Nephron progenitor cell (in vitro differentiated cells): ENCODE results near the gene ZNF835.

ENCODE experiments used
- DNase-seq: peaks from one replicate; pipeline ENCODE4 v3.0.0; 2021
- H3K27ac Mint-ChIP-seq: 2 replicates; pipeline ENCODE4 v1.8.0; 2021; ENCODE audit warnings: mild to moderate bottlenecking, moderate library complexity, mixed read lengths
- H3K27me3 Mint-ChIP-seq: 2 replicates; pipeline ENCODE4 v1.8.0; 2021; ENCODE audit warnings: mild to moderate bottlenecking, low read depth, mixed read lengths; ENCODE audit not compliant: poor library complexity
- H3K36me3 Mint-ChIP-seq: 2 replicates; pipeline ENCODE4 v1.8.0; 2021; ENCODE audit warnings: low read depth, mixed read lengths
- H3K4me1 Mint-ChIP-seq: 2 replicates; pipeline ENCODE4 v1.8.0; 2021; ENCODE audit warnings: mixed read lengths
- H3K4me3 Mint-ChIP-seq: 2 replicates; pipeline ENCODE4 v1.8.0; 2021; ENCODE audit warnings: mild to moderate bottlenecking, moderate library complexity, mixed read lengths
- H3K9me3 Mint-ChIP-seq: 2 replicates; pipeline ENCODE4 v1.8.0; 2021; ENCODE audit warnings: mild to moderate bottlenecking, moderate library complexity, mixed read lengths
- CTCF ChIP-seq: fragments of 200-600 bp; sonication (generic); IDR thresholded peaks from 2 replicates; pipeline ENCODE4 v1.5.0; 2021; ENCODE audit warnings: antibody characterized with exemption

ZNF835 gene

GRCh38 chr19:56617531-56617930, 54.0 kb downstream of the ZNF835 start:
- TF ChIP-seq CTCF = no peak
- H3K9me3 Mint-ChIP-seq = peaks cover 97% of the 10 kb centered on the region
- no peak overlapping the region for H3K4me3 Mint-ChIP-seq
- peaks cover 99% of the 10 kb centered on the region for H3K36me3 Mint-ChIP-seq
- H3K4me1 Mint-ChIP-seq = no peaks in the 10 kb centered on the region
- H3K27ac Mint-ChIP-seq = no peak overlapping the region
- H3K27me3 Mint-ChIP-seq = peaks cover 3% of the 10 kb centered on the region
- DNase-seq = no peak

GRCh38 chr19:56613639-56614038, 57.9 kb downstream of the ZNF835 start:
- no peaks in the 10 kb centered on the region for H3K4me1 Mint-ChIP-seq
- no peak overlapping the region for H3K27ac Mint-ChIP-seq
- H3K36me3 Mint-ChIP-seq = peaks cover 100% of the 10 kb centered on the region
- peaks cover 100% of the 10 kb centered on the region for H3K9me3 Mint-ChIP-seq
- H3K27me3 Mint-ChIP-seq = peaks cover 3% of the 10 kb centered on the region
- H3K4me3 Mint-ChIP-seq = no peak overlapping the region
- TF ChIP-seq CTCF = no peak
- no peak for DNase-seq

GRCh38 chr19:56612737-56613136, 58.8 kb downstream of the ZNF835 start:
- Mint-ChIP-seq H3K9me3 (peaks cover 100% of the 10 kb centered on the region), H3K27me3 (peaks cover under 1% of the 10 kb centered on the region), H3K4me3 (no peak overlapping the region), H3K36me3 (peaks cover 100% of the 10 kb centered on the region), H3K4me1 (no peaks in the 10 kb centered on the region), H3K27ac (no peak overlapping the region)
- no peak for TF ChIP-seq CTCF
- no peak for DNase-seq
